HepG2 (cell line): Measurements from ENCODE around the gene RGL3. TPM values are rescaled to one million over a fixed set of nuclear protein-coding genes. Genes with fewer than 3 reads are reported as not detected.

Experiments
- ETV5 ChIP-seq: IDR thresholded peaks from 2 replicates; pipeline ENCODE4 v1.6.1; 2018; ENCODE audit warnings: missing biosample characterization, missing genetic modification reagents, inconsistent platforms, borderline replicate concordance
- HDAC2 ChIP-seq: sonication (generic); formaldehyde crosslinking; IDR thresholded peaks from 2 replicates; pipeline ENCODE4 v1.4.0; 2020; ENCODE audit warnings: missing genetic modification reagents
- HES4 ChIP-seq: sonication (generic); formaldehyde crosslinking; IDR thresholded peaks from 2 replicates; pipeline ENCODE4 v1.9.0; 2021; ENCODE audit warnings: mild to moderate bottlenecking, missing genetic modification reagents, borderline replicate concordance
- HNF4A ChIP-seq: sonication (generic); formaldehyde crosslinking; IDR thresholded peaks from 2 replicates; pipeline ENCODE4 v1.4.0; 2020; ENCODE audit warnings: missing genetic modification reagents
- HNF4G ChIP-seq, 2 experiments: sonication (generic) in 1 of 2; formaldehyde crosslinking in 1 of 2; IDR thresholded peaks; 2 replicates each; pipeline versions ENCODE4 v1.4.0 to v1.6.1; 2011 to 2020; ENCODE audit warnings: borderline replicate concordance in 2 of 2, low read depth in 2 of 2, mild to moderate bottlenecking in 2 of 2, low read length in 1 of 2, missing genetic modification reagents in 1 of 2, moderate library complexity in 1 of 2
- HNRNPUL1 ChIP-seq: fragments of 200-400 bp; formaldehyde crosslinking; IDR thresholded peaks from 2 replicates; pipeline ENCODE4 v1.6.1; 2017; ENCODE audit warnings: low read depth, mild to moderate bottlenecking, low read length, moderate library complexity
- MTA1 ChIP-seq: sonication (generic); formaldehyde crosslinking; IDR thresholded peaks from 2 replicates; pipeline ENCODE4 v1.4.0; 2020; ENCODE audit warnings: missing genetic modification reagents, mild to moderate bottlenecking, borderline replicate concordance
- MYC ChIP-seq: sonication (generic); formaldehyde crosslinking; IDR thresholded peaks from 2 replicates; pipeline ENCODE4 v1.9.0; 2021; ENCODE audit warnings: missing genetic modification reagents, borderline replicate concordance
- NFIB ChIP-seq: sonication (generic); formaldehyde crosslinking; IDR thresholded peaks from 2 replicates; pipeline ENCODE4 v1.9.0; 2021; ENCODE audit warnings: missing genetic modification reagents, mild to moderate bottlenecking, borderline replicate concordance
- POLR2AphosphoS5 ChIP-seq: IDR thresholded peaks from 2 replicates; pipeline ENCODE4 v1.6.1; 2012; ENCODE audit warnings: low read depth, low read length
- RBFOX2 ChIP-seq: fragments of 200-400 bp; formaldehyde crosslinking; IDR thresholded peaks from 2 replicates; pipeline ENCODE4 v1.6.1; 2017; ENCODE audit warnings: low read depth, mild to moderate bottlenecking, low read length
- REPIN1 ChIP-seq: sonication (generic); formaldehyde crosslinking; IDR thresholded peaks from 2 replicates; pipeline ENCODE4 v1.8.0; 2022; ENCODE audit warnings: missing genetic modification reagents, low read depth, mild to moderate bottlenecking, borderline replicate concordance
- TCF12 ChIP-seq, 2 experiments: fragments of 450-650 bp in 1 of 2; sonication (generic) in 1 of 2; formaldehyde crosslinking in 1 of 2; IDR thresholded peaks; 2 replicates each; pipeline versions ENCODE4 v1.6.1 to v1.8.0; 2017 to 2022; ENCODE audit warnings: antibody characterized with exemption in 1 of 2, mild to moderate bottlenecking in 1 of 2, missing genetic modification reagents in 1 of 2, moderate library complexity in 1 of 2
- ZFP90 ChIP-seq: sonication (generic); formaldehyde crosslinking; IDR thresholded peaks from 2 replicates; pipeline ENCODE4 v1.8.0; 2022; ENCODE audit warnings: missing genetic modification reagents, mild to moderate bottlenecking, inconsistent platforms, borderline replicate concordance
- ZNF558 ChIP-seq: sonication (generic); formaldehyde crosslinking; IDR thresholded peaks from 2 replicates; pipeline ENCODE4 v1.9.0; 2022; ENCODE audit warnings: mild to moderate bottlenecking, missing genetic modification reagents, borderline replicate concordance
- ZNF572 ChIP-seq: sonication (generic); formaldehyde crosslinking; IDR thresholded peaks from 2 replicates; pipeline ENCODE4 v1.5.1; 2020; ENCODE audit warnings: mild to moderate bottlenecking, missing genetic modification reagents
- polyA plus RNA-seq, 8 experiments: library from polyadenylated mRNA; depleted of rRNA in 3 of 8; stranded (reverse) in 7 of 8; unstranded in 1 of 8; fragments of >200 nt; fragmentation: Illumina TruSeq in 4 of 8; extraction: Trizol in 4 of 8; gene quantifications; 2 replicates each; pipeline versions ENCODE4 v1.2.1 to v1.2.3, GENCODE V29; 2011 to 2016; ENCODE audit warnings: low read depth in 4 of 8, missing spikeins in 1 of 8, mixed read lengths in 1 of 8; ENCODE audit not compliant: insufficient read depth in 1 of 8
- total RNA-seq, 5 experiments: library from RNA; depleted of rRNA; stranded (reverse); fragments of >200 nt; fragmentation: Illumina TruSeq; extraction: Trizol; gene quantifications; 2 replicates each; pipeline ENCODE4 v1.2.3, GENCODE V29; 2016; ENCODE audit warnings: low read depth in 1 of 5
- TF ChIP-seq, protein P1 (sequence below): fragments of 450-650 bp; IDR thresholded peaks from 2 replicates; pipeline ENCODE4 v1.6.1; 2016
- TF ChIP-seq, protein P2 (sequence below): sonication (generic); formaldehyde crosslinking; IDR thresholded peaks from 2 replicates; pipeline ENCODE4 v1.5.1; 2020; ENCODE audit warnings: mild to moderate bottlenecking, missing genetic modification reagents, moderate library complexity
- TF ChIP-seq, protein P3 (sequence below), 2 experiments: sonication (generic) in 1 of 2; formaldehyde crosslinking in 1 of 2; IDR thresholded peaks; 2 replicates each; pipeline versions ENCODE4 v1.4.0 to v1.6.1; 2018 to 2020; ENCODE audit warnings: missing genetic modification reagents in 2 of 2, borderline replicate concordance in 1 of 2, low read depth in 1 of 2, mild to moderate bottlenecking in 1 of 2, missing biosample characterization in 1 of 2

The RGL3 gene
- total and polyA plus RNA-seq, 2 of the 13 experiments (the other 11 are each of a cell fraction or from before 2014, with no cell fraction given), result 4.2 to 7.6 TPM

DNA sequence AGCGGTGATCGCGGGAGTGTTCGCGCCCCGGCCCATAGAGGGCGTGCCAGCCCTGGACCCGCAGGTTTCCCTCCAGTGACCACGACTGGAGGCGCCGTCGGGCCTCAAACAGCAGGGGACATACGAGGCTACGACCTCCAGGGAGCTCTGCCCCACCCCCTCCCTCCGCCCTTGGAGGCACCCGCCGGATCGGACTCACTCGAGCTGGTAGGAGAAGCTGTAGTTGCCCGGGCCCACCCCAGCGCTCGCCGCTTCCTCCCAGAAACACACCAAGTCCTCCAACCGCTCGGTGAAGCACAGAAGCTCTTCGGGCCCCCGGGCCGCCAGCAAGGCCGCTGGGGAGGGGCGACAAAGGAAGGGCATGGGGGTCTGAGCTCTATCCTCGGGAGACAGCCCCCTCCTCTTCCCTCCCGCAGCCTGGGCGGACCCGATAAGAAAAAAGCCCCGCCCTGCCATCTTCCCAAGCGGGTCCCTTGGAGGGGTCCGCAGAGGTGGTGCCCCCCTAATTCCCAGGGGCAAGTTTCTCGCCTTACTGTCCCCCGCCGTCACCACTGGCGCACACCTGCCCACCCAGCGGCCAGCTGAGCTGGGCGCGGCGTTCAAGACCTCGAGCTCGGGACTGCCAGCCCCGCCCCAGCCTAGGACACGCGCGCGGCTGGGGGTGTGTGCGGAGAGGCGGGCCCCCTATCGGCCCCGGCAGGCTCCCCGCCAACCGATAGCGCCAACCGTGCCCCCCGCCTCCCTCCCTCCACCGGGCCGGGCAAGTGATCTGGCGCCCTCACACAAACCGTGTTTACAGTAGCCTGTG is 36.0 kb downstream of the RGL3 start (continued):
- TF ChIP-seq HNF4G (IDR thresholded peaks at IDR 0.05; ENCODE audit: borderline replicate concordance, low read depth, low read length), result no peak
- no peak for TF ChIP-seq HNF4G (CRISPR knock-in tag; IDR thresholded peaks at IDR 0.05; ENCODE audit: borderline replicate concordance, low read depth)
- 0 out of 2 replicates have a peak, but pooled peaks have one; percentile 22 for TF ChIP-seq MYC (CRISPR knock-in tag)
- TF ChIP-seq RBFOX2, result no peak
- no peak for TF ChIP-seq ZNF558 (CRISPR knock-in tag)
- TF ChIP-seq HNF4A (CRISPR knock-in tag), result no peak
- TF ChIP-seq HES4 (CRISPR knock-in tag), result peak; percentile 33; the same call in 1 of the 2 replicates
- no peak for TF ChIP-seq NFIB (CRISPR knock-in tag)
- TF ChIP-seq, protein P1, sequence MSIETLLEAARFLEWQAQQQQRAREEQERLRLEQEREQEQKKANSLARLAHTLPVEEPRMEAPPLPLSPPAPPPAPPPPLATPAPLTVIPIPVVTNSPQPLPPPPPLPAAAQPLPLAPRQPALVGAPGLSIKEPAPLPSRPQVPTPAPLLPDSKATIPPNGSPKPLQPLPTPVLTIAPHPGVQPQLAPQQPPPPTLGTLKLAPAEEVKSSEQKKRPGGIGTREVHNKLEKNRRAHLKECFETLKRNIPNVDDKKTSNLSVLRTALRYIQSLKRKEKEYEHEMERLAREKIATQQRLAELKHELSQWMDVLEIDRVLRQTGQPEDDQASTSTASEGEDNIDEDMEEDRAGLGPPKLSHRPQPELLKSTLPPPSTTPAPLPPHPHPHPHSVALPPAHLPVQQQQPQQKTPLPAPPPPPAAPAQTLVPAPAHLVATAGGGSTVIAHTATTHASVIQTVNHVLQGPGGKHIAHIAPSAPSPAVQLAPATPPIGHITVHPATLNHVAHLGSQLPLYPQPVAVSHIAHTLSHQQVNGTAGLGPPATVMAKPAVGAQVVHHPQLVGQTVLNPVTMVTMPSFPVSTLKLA, result no peak
- peak; percentile 70 for TF ChIP-seq HDAC2 (CRISPR knock-in tag)
- 0 out of 2 replicates have a peak, but pooled peaks have one; percentile 31 for TF ChIP-seq ETV5 (CRISPR knock-in tag)
- 0 out of 2 replicates have a peak, but pooled peaks have one; percentile 51 for TF ChIP-seq ZFP90 (CRISPR knock-in tag)
- no peak for TF ChIP-seq TCF12 (IDR thresholded peaks at IDR 0.05)
- TF ChIP-seq TCF12 (CRISPR knock-in tag; IDR thresholded peaks at IDR 0.05), result no peak
- peak; percentile 0; the same call in 1 of the 2 replicates for TF ChIP-seq MTA1
- TF ChIP-seq, protein P2, sequence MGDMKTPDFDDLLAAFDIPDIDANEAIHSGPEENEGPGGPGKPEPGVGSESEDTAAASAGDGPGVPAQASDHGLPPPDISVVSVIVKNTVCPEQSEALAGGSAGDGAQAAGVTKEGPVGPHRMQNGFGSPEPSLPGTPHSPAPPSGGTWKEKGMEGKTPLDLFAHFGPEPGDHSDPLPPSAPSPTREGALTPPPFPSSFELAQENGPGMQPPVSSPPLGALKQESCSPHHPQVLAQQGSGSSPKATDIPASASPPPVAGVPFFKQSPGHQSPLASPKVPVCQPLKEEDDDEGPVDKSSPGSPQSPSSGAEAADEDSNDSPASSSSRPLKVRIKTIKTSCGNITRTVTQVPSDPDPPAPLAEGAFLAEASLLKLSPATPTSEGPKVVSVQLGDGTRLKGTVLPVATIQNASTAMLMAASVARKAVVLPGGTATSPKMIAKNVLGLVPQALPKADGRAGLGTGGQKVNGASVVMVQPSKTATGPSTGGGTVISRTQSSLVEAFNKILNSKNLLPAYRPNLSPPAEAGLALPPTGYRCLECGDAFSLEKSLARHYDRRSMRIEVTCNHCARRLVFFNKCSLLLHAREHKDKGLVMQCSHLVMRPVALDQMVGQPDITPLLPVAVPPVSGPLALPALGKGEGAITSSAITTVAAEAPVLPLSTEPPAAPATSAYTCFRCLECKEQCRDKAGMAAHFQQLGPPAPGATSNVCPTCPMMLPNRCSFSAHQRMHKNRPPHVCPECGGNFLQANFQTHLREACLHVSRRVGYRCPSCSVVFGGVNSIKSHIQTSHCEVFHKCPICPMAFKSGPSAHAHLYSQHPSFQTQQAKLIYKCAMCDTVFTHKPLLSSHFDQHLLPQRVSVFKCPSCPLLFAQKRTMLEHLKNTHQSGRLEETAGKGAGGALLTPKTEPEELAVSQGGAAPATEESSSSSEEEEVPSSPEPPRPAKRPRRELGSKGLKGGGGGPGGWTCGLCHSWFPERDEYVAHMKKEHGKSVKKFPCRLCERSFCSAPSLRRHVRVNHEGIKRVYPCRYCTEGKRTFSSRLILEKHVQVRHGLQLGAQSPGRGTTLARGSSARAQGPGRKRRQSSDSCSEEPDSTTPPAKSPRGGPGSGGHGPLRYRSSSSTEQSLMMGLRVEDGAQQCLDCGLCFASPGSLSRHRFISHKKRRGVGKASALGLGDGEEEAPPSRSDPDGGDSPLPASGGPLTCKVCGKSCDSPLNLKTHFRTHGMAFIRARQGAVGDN (CRISPR knock-in tag), result peak; percentile 83
- TF ChIP-seq HNRNPUL1, result no peak
- TF ChIP-seq REPIN1 (CRISPR knock-in tag), result 0 out of 2 replicates have a peak, but pooled peaks have one; percentile 41
- TF ChIP-seq ZNF572 (CRISPR knock-in tag), result 0 out of 2 replicates have a peak, but pooled peaks have one; percentile 71
- TF ChIP-seq POLR2AphosphoS5, result no peak
- TF ChIP-seq, protein P3, sequence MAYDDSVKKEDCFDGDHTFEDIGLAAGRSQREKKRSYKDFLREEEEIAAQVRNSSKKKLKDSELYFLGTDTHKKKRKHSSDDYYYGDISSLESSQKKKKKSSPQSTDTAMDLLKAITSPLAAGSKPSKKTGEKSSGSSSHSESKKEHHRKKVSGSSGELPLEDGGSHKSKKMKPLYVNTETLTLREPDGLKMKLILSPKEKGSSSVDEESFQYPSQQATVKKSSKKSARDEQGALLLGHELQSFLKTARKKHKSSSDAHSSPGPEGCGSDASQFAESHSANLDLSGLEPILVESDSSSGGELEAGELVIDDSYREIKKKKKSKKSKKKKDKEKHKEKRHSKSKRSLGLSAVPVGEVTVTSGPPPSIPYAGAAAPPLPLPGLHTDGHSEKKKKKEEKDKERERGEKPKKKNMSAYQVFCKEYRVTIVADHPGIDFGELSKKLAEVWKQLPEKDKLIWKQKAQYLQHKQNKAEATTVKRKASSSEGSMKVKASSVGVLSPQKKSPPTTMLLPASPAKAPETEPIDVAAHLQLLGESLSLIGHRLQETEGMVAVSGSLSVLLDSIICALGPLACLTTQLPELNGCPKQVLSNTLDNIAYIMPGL (CRISPR knock-in tag; IDR thresholded peaks at IDR 0.05; ENCODE audit: borderline replicate concordance in 1 of 2, low read depth in 1 of 2), result peak; percentile 66 to 83
